Measurements from ENCODE around the gene KRTAP1-1.

Gene KRTAP1-1

GRCh38 chr17:41026715-41027471 lies 14.4 kb downstream of the KRTAP1-1 start, which contains the start of gene KRTAP1-5:
Gene KRTAP1-5 (minus strand): TSS chr17:41027208. CDS start chr17:41027155, 53 bp downstream.
- in situ Hi-C loops (cut with HindIII; ENCODE audit: low sequenced_read_pairs): no loop called here
- DNase-seq (ENCODE audit: low read depth, low spot score): peak; percentile 39
- H3K4me3 ChIP-seq (ENCODE audit: low read depth, low read length): no peak within 1 kb of the TSS
- no peak for TF ChIP-seq CTCF (IDR thresholded peaks at IDR 0.05; ENCODE audit: low read depth, low read length)

- no peak overlapping the region for H3K4me3 ChIP-seq (ENCODE audit: low read depth, low read length)
- TF ChIP-seq CTCF (IDR thresholded peaks at IDR 0.05; ENCODE audit: low read depth, low read length): no peak
- in situ Hi-C loops (cut with HindIII; ENCODE audit: low sequenced_read_pairs): no loop called here
- no peak for DNase-seq (ENCODE audit: low read depth, low spot score)
Observed at GRCh38 chr17:41024697-41025096, 16.6 kb downstream of the KRTAP1-1 start.

- H3K4me3 ChIP-seq (ENCODE audit: low read depth, low read length): no peak overlapping the region
- TF ChIP-seq CTCF (IDR thresholded peaks at IDR 0.05; ENCODE audit: low read depth, low read length): no peak
- in situ Hi-C loops (cut with HindIII; ENCODE audit: low sequenced_read_pairs): no loop called here
- DNase-seq (ENCODE audit: low read depth, low spot score): no peak
Observed at GRCh38 chr17:41020336-41020735, 20.9 kb downstream of the KRTAP1-1 start.

GRCh38 chr17:41019415-41019814 lies 21.8 kb downstream of the KRTAP1-1 start:
- in situ Hi-C loops (cut with HindIII; ENCODE audit: low sequenced_read_pairs): no loop called here
- H3K4me3 ChIP-seq (ENCODE audit: low read depth, low read length): no peak overlapping the region
- no peak for DNase-seq (ENCODE audit: low read depth, low spot score)
- TF ChIP-seq CTCF (IDR thresholded peaks at IDR 0.05; ENCODE audit: low read depth, low read length): no peak

- no peak for TF ChIP-seq CTCF (IDR thresholded peaks at IDR 0.05; ENCODE audit: low read depth, low read length)
- in situ Hi-C loops (cut with HindIII; ENCODE audit: low sequenced_read_pairs): no loop called here
- H3K4me3 ChIP-seq (ENCODE audit: low read depth, low read length): no peak overlapping the region
- no peak for DNase-seq (ENCODE audit: low read depth, low spot score)
Observed at GRCh38 chr17:41018541-41018940, 22.7 kb downstream of the KRTAP1-1 start.

- TF ChIP-seq CTCF (IDR thresholded peaks at IDR 0.05; ENCODE audit: low read depth, low read length): no peak
- DNase-seq (ENCODE audit: low read depth, low spot score): no peak
- in situ Hi-C loops (cut with HindIII; ENCODE audit: low sequenced_read_pairs): no loop called here
- no peak overlapping the region for H3K4me3 ChIP-seq (ENCODE audit: low read depth, low read length)
Observed at GRCh38 chr17:41016578-41017215, 24.6 kb downstream of the KRTAP1-1 start.

All from astrocyte of the spinal cord (primary cell).